GM21737 (cell line): ENCODE measurements around the gene GMEB2.
"Not testable (repeated sequence)": the region's sequence is repeated elsewhere in the genome, so short reads cannot be mapped to it uniquely, and the experiment has no call there.

ENCODE experiments used
- ATAC-seq: cut with Tn5 transposase; IDR thresholded peaks from one replicate; pipeline ENCODE4 v1.9.1; 2021; ENCODE audit warnings: mild to moderate bottlenecking, moderate library complexity; ENCODE audit not compliant: unreplicated experiment

Gene GMEB2

DNA sequence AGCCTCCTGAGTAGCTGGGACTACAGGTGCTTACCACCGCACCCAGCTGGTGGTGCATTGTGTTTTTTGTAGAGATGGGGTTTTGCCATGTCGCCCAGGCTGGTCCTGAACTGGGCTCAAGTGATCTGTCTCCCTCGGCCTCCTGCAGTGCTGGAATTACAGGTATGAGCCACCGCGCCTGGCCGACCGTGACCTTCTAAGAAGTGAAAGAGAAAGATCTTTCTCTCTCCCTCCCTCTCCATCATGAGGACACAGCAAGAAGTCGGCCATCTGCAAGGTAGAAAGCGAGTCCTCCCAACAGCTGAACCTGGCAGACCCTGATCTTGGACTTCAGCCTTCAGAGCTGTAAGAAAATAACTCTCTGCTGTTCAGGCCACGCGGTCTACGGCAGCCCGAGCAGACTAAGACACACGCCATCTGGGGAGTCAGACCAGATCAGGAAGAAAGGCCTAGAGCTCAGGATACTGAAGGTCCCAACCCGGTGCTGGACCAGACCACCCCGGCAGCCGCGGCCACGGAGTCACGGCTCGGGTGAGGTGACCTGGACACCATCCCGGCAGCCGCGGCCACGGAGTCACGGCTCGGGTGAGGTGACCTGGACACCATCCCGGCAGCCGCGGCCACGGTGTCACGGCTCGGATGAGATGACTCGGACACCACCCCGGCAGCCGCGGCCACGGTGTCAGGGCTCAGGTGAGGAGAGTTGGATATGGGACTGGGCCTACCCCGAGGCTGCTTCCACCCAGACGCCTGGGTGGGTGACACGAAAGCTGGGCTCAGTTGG, 9.6 kb downstream of the GMEB2 start:
- no peak for ATAC-seq

- not testable (repeated sequence) for ATAC-seq
Measured at GRCh38 chr20:63613863-63614594, 12.9 kb downstream of the GMEB2 start.

DNA sequence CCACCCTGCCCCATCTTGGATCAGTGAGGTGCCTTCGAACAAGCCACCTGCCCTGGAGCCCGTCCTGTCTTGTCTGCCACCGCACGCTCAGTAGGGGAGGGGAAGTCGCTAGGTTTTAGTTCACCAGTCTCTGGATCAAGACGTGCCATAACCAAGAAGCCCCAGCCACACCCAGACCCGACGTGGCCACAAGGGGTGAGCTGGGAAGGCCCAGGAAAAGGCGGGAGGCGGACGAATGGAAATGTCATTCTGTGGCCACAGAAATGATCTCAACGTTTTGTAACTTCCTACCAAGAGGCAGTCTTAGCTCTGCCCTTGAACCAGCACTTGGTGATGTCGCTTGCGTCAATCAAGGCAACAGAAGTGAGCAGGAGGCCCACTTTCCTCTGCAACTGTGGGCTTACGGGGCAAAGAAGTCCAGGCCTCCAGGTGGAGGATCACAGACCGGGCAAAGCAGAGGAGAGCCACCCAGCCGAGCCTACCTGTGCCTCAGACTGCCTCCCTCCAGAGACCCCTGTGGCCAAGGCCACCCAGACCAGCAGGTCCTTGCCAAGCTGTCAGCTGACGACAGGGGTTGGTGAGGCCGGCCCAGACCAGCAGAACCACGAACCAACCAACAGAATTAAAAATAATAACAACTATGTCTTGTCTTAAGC, 14.5 kb downstream of the GMEB2 start:
- no peak for ATAC-seq

- ATAC-seq, result no peak
Measured at GRCh38 chr20:63611646-63612045, 15.3 kb downstream of the GMEB2 start.

GRCh38 chr20:63610581-63611435, 16.1 kb downstream of the GMEB2 start:
- no peak for ATAC-seq

DNA sequence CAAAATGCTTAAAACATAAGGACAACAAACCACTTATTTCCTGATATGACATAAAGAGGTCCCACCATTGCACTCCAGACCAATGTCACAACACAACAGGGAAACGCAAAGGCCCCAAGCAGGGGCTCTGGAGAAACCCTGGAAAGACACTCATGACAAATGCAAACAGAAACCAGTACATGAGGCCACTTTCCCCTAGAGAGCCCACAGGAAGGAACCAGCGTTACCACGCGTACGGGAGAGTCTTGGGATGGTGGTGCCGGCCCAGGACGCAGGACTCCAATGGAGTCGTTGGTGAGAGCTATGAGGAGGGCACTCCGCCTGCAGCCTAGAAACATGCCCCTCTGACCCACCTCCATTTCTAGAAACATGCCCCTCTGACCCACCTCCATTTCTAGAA, 20.2 kb downstream of the GMEB2 start:
- ATAC-seq, result no peak

DNA sequence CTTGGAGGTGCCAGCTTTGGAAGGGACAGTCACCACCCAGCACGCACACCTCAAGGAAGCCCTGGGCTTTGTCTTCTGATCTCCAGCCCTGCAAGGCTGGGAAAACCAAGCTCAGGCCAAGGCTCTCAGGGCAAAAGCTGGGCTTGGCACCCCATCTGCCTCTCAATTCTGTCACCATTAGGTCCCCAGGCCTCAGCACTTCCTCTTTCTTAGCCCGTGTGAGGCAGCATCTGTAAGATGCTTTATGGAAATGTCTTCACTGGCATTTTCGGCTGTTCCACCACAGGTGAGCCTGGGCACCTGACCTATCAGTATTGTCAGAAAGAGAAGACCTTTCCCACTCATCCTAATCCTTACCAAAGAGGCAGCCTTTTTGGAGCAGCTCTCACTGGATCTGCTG, 24.6 kb downstream of the GMEB2 start:
- no peak for ATAC-seq

DNA sequence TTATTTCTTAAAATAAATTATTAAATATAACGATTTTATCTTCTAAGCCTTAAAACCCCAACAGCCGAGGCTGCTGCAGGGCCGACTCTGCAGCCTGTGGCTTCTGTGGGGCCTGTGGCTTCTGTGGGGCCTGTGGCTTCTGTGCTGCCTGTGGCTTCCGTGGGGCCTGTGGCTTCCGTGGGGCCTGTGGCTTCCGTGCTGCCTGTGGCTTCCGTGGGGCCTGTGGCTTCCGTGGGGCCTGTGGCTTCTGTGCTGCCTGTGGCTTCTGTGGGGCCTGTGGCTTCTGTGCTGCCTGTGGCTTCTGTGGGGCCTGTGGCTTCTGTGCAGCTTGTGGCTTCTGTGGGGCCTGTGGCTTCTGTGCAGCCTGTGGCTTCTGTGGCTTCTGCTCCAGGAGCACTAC, 25.2 kb downstream of the GMEB2 start:
- ATAC-seq, result not testable (repeated sequence)

GRCh38 chr20:63599396-63600050, 27.4 kb downstream of the GMEB2 start:
- no peak for ATAC-seq

DNA sequence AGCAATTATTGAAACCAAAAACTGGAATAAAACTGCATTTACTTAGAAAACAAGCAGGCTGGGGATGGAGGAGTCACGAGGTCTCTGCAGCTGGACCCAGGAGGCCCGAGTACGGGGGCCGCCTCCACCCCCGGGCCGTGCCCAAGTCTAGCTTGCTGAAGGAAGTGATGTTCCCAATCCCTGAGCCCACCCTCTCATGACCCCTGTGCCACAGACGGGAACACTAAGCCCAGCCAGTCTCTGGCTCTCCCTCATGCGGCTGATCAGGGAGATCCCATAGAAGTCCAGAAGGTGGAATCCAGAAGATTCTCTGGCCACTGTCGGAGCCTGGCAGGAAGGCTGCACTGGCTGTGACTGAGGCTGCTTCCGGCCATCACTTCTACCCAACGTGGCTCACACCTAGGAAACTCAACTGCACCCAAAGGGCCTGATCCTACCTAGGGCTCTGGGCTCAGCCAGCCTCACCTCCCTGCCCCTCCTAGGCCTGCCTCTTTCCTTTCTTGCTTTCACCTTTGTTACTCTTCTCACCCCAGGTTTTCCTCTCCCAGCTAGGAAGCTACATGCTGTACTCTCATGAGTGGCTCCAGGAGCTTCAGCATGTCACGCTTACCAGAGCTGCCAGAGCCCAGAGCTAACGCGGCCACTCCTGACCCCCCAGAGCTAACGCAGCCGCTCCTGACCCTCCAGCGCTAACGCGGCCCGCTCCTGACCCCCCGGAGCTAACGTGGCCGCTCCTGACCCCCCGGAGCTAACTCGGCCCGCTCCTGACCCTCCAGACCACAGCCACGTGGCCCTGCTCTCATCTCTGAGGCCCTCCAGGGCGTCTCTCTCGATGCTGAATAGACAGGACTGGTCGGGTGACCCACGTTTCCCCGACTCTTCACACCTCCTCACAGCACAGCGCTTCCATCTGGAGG, 28.2 kb downstream of the GMEB2 start:
- no peak for ATAC-seq

DNA sequence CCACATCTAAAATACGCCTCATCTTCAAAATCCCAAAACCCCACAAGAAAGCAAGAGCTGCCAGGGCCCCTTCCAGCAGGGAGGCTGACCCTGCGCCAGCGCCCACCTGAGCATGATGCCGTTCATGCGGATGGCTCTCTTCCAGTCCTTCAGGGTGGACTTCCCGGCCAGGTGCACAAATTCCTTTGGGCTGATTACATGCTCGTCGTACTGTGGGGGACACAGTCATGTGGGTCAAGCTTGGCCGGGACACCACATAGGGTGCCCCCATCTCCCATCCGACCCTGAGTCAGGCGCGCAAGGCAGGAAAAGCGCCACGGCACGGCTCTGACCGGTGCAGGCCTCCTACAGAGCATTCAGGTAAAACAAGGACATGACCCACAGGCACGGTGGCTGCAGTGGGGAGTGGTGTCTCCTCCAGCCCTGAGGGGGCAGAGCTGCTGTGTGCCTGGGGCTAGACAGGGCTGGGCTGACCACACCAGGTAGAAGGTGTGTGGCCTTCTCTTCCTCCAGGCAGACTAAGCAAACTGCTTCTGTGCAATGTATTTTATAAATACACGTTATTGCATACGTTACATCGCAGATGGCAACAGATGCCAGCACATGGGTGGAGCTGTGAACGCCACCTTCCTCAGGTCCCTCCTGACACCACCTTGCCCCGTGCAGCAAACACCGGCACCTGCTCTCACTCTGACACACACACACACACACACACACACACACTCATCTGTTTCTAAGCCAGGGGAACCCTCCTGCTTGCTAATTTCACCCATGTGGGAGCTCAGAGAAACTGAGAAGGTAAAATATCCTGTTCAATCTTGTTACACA, 29.0 kb downstream of the GMEB2 start:
- no peak for ATAC-seq

GRCh38 chr20:63596423-63596822, 30.5 kb downstream of the GMEB2 start:
- no peak for ATAC-seq

DNA sequence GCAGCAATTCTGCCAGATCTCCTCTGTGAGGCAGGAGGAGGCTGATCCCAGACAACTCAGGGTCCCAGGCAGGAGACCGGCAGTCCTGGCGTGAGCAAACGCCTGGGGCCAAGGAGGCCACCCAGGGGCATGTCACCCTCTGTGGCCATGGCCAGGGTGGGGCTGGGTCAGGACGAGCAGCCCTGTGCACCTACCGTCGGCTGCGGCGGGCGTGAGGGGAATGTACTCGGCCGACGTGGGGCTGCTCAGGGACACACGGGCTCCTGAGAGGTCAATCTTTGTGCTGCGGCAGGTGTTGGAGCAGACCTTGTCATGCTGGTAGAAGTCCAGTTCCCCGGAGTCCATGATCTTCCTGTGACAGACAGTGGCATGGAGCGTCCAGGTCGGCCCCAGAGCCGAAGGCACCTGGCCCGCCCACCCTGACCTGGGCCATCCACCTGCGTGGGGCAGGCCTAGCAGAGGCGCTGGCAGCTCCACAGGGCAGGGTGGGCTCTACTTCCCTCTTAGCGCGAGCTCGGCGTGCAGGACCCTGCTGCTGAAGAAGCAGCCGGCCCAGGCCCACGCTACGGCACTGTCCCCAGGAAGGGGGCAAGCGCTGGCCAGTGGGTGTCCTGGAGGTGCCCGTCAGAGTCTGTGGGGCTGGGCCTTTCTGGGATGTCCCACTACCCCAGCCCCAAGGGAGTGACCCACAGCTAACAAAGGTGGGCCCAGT, 31.3 kb downstream of the GMEB2 start:
- ATAC-seq, result no peak

GRCh38 chr20:63594043-63594561, 32.8 kb downstream of the GMEB2 start:
- no peak for ATAC-seq

GRCh38 chr20:63592661-63593060, 34.2 kb downstream of the GMEB2 start:
- ATAC-seq, result no peak

DNA sequence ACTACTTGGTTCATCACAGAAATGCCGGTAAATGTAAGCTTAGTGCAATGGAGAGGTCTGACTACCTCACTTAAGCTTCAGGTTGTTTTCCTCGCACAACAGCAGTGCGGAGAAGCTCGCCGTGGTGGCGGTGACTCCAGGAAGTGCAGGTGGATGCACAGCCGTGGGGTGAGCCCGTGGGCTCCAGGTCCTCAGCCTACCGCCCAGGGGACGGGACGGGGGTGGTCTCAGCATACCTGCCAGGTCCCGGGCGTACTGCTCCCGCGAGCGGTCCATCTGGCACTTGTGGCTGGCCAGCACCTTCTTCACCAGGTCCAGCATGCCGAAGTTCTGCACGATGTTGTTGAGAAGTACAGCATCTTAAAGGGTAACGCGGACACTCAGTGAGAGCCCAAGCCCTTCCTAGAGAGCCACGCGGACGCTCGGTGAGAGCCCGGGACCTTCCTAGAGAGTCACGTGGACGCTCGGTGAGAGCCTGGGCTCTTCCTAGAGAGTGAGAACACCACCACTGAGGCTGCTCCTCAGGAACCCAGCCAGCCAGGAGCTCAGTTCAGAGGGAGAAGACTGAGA, 35.0 kb downstream of the GMEB2 start:
- no peak for ATAC-seq

- ATAC-seq, result no peak
Measured at GRCh38 chr20:63591147-63591533, 35.8 kb downstream of the GMEB2 start.
